ENCODE data around the gene KRTAP3-3. TPM values are rescaled to one million over a fixed set of nuclear protein-coding genes. Genes with fewer than 3 reads are reported as not detected.
A peak's percentile ranks its signal among the peaks of the same experiment; 100 is the strongest.
"Not testable (repeated sequence)": the region's sequence is repeated elsewhere in the genome, so short reads cannot be mapped to it uniquely, and the experiment has no call there.

KRTAP3-3 gene
- total and polyA plus RNA-seq, 4 experiments from 2014 or later = not detected

DNA sequence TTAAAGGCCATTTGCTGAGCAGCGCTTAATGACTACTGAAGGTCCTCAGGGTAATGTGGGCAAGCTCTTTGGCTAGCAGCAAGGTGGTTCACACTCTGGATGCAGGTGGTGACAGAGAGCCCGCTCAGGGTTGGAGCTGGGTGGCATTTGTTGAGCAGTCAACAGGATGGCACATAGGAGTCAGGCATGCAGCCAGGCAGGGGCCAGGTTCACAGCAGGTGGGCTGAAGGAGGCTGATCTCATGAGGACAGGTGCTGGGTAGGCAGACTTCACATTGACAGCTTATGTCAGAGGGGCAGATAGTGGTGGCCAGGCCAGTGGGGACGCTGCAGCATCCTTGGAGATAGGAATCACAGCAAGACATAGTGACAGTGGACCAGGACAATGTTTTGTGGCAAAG is 10.4 kb upstream of the KRTAP3-3 start:
- intact Hi-C loops (cut with micrococcal nuclease) = no loop called here
- no peaks in the 10 kb centered on the region for H3K36me3 Mint-ChIP-seq
- Histone ChIP-seq H3K4me3 (ENCODE audit: low read length in 2 of 2) (no peak overlapping the region), H3K36me3 (ENCODE audit: insufficient read depth, low read length) (no peaks in the 10 kb centered on the region), H3K27me3 (ENCODE audit: insufficient read depth, low read length) (no peaks in the 10 kb centered on the region), H3K4me1 (ENCODE audit: insufficient read depth, low read length) (no peaks in the 10 kb centered on the region), H3K9me3 (ENCODE audit: control insufficient read depth in 1 of 2, low read length in 2 of 2) (no peaks in the 10 kb centered on the region), H3K27ac (ENCODE audit: low read depth, low read length) (no peak overlapping the region)
- H3K4me1 Mint-ChIP-seq = no peaks in the 10 kb centered on the region
- ChIA-PET POLR2A (ENCODE audit: partially characterized antibody) (no interaction called here), CTCF (ENCODE audit: partially characterized antibody) (no interaction called here)
- no peak overlapping the region for H3K4me3 Mint-ChIP-seq
- H3K27ac Mint-ChIP-seq = no peak overlapping the region
- H3K9me3 Mint-ChIP-seq = no peaks in the 10 kb centered on the region
- no peak for DNase-seq
- peaks cover 18 to 19% of the 10 kb centered on the region in 2 donors for H3K27me3 Mint-ChIP-seq

DNA sequence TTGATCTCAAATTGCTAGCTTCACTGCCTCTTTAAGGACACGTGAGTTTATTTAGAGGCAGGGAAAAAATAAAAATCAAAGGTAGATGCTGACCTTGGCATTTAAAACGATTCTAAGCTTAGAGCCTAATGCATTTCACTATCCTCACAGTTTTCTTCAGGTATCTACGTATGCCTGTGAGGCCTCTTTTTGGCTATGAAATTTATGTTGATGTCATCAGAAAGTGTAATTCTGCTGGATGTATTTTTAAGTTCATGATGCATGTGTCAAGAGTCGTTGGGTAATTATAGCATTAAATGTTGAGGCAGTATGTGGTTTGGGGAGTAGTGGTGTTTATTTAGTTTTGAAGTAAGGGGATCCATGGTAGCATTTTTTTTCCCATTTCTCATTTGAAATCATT is 10.0 kb upstream of the KRTAP3-3 start:
- intact Hi-C loops (cut with micrococcal nuclease) = no loop called here
- ChIA-PET CTCF (ENCODE audit: partially characterized antibody) (no interaction called here), POLR2A (ENCODE audit: partially characterized antibody) (no interaction called here)
- Histone ChIP-seq H3K4me3 (ENCODE audit: low read length in 2 of 2) (no peak overlapping the region), H3K27me3 (ENCODE audit: insufficient read depth, low read length) (no peaks in the 10 kb centered on the region), H3K36me3 (ENCODE audit: insufficient read depth, low read length) (no peaks in the 10 kb centered on the region), H3K27ac (ENCODE audit: low read depth, low read length) (no peak overlapping the region), H3K4me1 (ENCODE audit: insufficient read depth, low read length) (no peaks in the 10 kb centered on the region), H3K9me3 (ENCODE audit: control insufficient read depth in 1 of 2, low read length in 2 of 2) (no peaks in the 10 kb centered on the region)
- Mint-ChIP-seq H3K27me3 (peaks cover 23% of the 10 kb centered on the region in 2 donors), H3K27ac (no peak overlapping the region), H3K9me3 (no peaks in the 10 kb centered on the region), H3K4me1 (no peaks in the 10 kb centered on the region), H3K4me3 (no peak overlapping the region), H3K36me3 (no peaks in the 10 kb centered on the region)
- DNase-seq = no peak

DNA sequence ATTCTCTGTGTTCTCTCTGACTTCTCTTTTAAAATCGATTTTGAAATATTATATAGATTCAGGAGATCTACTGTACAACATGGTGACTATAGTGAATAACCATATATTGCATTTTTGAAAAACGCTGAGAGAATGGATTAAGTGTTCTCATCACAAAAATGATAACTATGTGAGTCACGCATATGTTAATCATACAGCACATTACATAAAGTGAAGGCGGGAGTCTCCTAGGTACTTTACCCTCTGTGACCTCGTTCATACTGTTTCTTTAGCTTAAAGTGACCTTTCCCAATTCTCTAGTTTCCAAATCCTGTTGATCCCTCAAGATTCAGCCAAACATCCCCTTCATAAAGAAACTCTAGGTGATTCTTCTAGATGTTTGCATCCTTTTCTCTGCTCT is 8.8 kb upstream of the KRTAP3-3 start:
- POLR2A ChIA-PET (ENCODE audit: partially characterized antibody) = no interaction called here
- H3K27ac ChIP-seq (ENCODE audit: low read depth, low read length) = no peak overlapping the region

GRCh38 chr17:41001795-41002194 is 7.8 kb upstream of the KRTAP3-3 start:
- no peak overlapping the region for H3K27ac Mint-ChIP-seq
- no peak overlapping the region for H3K4me3 Mint-ChIP-seq
- no peak overlapping the region for H3K4me3 ChIP-seq (ENCODE audit: low read length in 2 of 2)
- no peaks in the 10 kb centered on the region for H3K27me3 ChIP-seq (ENCODE audit: insufficient read depth, low read length)
- no peaks in the 10 kb centered on the region for H3K9me3 Mint-ChIP-seq
- H3K9me3 ChIP-seq (ENCODE audit: control insufficient read depth in 1 of 2, low read length in 2 of 2) = no peaks in the 10 kb centered on the region
- H3K4me1 Mint-ChIP-seq = no peaks in the 10 kb centered on the region
- H3K36me3 Mint-ChIP-seq = no peaks in the 10 kb centered on the region
- no peaks in the 10 kb centered on the region for H3K36me3 ChIP-seq (ENCODE audit: insufficient read depth, low read length)
- ChIA-PET POLR2A (ENCODE audit: partially characterized antibody) (no interaction called here), CTCF (ENCODE audit: partially characterized antibody) (no interaction called here)
- H3K4me1 ChIP-seq (ENCODE audit: insufficient read depth, low read length) = no peaks in the 10 kb centered on the region
- intact Hi-C loops (cut with micrococcal nuclease) = no loop called here
- peaks cover 32 to 33% of the 10 kb centered on the region in 2 donors for H3K27me3 Mint-ChIP-seq
- DNase-seq = no peak
- no peak overlapping the region for H3K27ac ChIP-seq (ENCODE audit: low read depth, low read length)

More for the DNA sequence above, 8.8 kb upstream of the KRTAP3-3 start:
- H3K4me1 ChIP-seq (ENCODE audit: insufficient read depth, low read length) = no peaks in the 10 kb centered on the region
- Mint-ChIP-seq H3K36me3 (no peaks in the 10 kb centered on the region), H3K27me3 (peaks cover 23 to 25% of the 10 kb centered on the region in 2 donors), H3K4me3 (no peak overlapping the region), H3K27ac (no peak overlapping the region), H3K4me1 (no peaks in the 10 kb centered on the region), H3K9me3 (no peaks in the 10 kb centered on the region)
- H3K36me3 ChIP-seq (ENCODE audit: insufficient read depth, low read length) = no peaks in the 10 kb centered on the region
- H3K9me3 ChIP-seq (ENCODE audit: control insufficient read depth in 1 of 2, low read length in 2 of 2) = no peaks in the 10 kb centered on the region
- DNase-seq = no peak
- intact Hi-C loops (cut with micrococcal nuclease) = no loop called here
- no peaks in the 10 kb centered on the region for H3K27me3 ChIP-seq (ENCODE audit: insufficient read depth, low read length)
- CTCF ChIA-PET (ENCODE audit: partially characterized antibody) = no interaction called here
- H3K4me3 ChIP-seq (ENCODE audit: low read length in 2 of 2) = no peak overlapping the region

DNA sequence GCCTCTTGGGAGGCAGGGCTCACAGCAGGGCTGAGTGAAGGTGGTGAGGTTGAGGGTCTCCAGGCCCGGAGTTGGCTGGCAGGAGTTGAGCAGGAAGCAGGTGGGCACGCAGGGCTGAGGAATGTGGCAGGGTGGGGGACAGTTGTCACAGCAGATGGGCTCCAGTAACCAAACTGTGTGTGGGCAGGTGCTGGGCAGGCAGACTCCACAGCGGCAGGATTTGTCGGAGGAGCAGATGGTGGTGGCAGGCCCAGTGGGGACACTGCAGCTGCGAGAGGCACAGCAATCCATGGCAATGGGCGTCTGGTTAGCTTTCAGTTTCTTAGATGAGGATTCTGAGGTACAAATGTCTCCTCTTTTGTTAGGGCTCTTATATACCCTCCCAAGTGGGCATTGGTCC is 5.6 kb upstream of the KRTAP3-3 start, which contains the start of gene KRTAP3-2:
Gene KRTAP3-2, minus strand, starts transcription at position 344 of the 400 bp plus-strand sequence. Its CDS starts 53 bp downstream, at position 291.
- POLR2A ChIA-PET (ENCODE audit: partially characterized antibody) = not testable (repeated sequence)

DNA sequence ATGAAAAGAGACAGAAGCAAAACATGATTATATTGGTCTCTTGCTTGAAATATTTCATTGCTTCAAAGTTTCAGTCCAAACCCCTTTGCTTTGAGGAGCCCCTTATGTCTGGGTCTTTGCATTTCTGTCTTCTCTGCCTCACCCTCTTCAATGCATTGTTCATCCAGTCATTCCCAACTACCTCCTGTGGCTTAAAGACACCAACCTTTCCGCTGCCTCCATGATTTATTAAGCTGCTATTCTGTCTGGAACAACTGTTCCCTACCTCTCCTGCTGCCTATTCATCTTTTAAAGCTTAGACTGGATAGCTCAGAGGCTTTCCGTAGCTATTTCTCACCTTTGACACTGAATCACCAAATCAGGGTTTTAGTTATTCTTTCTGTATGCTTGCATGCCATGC is 3.4 kb upstream of the KRTAP3-3 start:
- Mint-ChIP-seq H3K4me1 (peaks cover 0 to 1% (median 0%) of the 10 kb centered on the region in 4 donors), H3K4me3 (no peak overlapping the region), H3K27me3 (peaks cover 42 to 44% of the 10 kb centered on the region in 2 donors), H3K9me3 (peaks cover 0 to 2% (median 0%) of the 10 kb centered on the region in 8 donors), H3K36me3 (no peaks in the 10 kb centered on the region), H3K27ac (no peak overlapping the region)
- DNase-seq = no peak
- intact Hi-C loops (cut with micrococcal nuclease) = no loop called here
- Histone ChIP-seq H3K4me1 (ENCODE audit: insufficient read depth, low read length) (no peaks in the 10 kb centered on the region), H3K27me3 (ENCODE audit: insufficient read depth, low read length) (peaks cover 4% of the 10 kb centered on the region), H3K9me3 (ENCODE audit: control insufficient read depth in 1 of 2, low read length in 2 of 2) (no peaks in the 10 kb centered on the region), H3K27ac (ENCODE audit: low read depth, low read length) (no peak overlapping the region), H3K36me3 (ENCODE audit: insufficient read depth, low read length) (no peaks in the 10 kb centered on the region), H3K4me3 (ENCODE audit: low read length in 2 of 2) (no peak overlapping the region)
- ChIA-PET POLR2A (ENCODE audit: partially characterized antibody) (no interaction called here), CTCF (ENCODE audit: partially characterized antibody) (interaction anchor here (0.6 to 1.2 kb wide), 2 partner anchors 25 to 34 kb away, joined by 3 to 4 read pairs; no protein-coding TSS in a partner anchor)

More for the DNA sequence above, 5.6 kb upstream of the KRTAP3-3 start, which contains the start of gene KRTAP3-2:
- H3K36me3 ChIP-seq (ENCODE audit: insufficient read depth, low read length); H3K27ac Mint-ChIP-seq; H3K4me3 ChIP-seq (ENCODE audit: low read length in 2 of 2); H3K4me1 ChIP-seq (ENCODE audit: insufficient read depth, low read length); H3K4me1 Mint-ChIP-seq; H3K27me3 ChIP-seq (ENCODE audit: insufficient read depth, low read length); H3K9me3 ChIP-seq (ENCODE audit: control insufficient read depth in 1 of 2, low read length in 2 of 2); H3K9me3 Mint-ChIP-seq; H3K27ac ChIP-seq (ENCODE audit: low read depth, low read length); CTCF ChIA-PET (ENCODE audit: partially characterized antibody); H3K36me3 Mint-ChIP-seq; intact Hi-C loops (cut with micrococcal nuclease); DNase-seq: not testable (repeated sequence)
- Mint-ChIP-seq H3K4me3 (peak within 1 kb of the TSS in 1 of 8 donors; percentile 17), H3K27me3 (peaks cover 37 to 41% of the 10 kb centered on the region in 2 donors)

DNA sequence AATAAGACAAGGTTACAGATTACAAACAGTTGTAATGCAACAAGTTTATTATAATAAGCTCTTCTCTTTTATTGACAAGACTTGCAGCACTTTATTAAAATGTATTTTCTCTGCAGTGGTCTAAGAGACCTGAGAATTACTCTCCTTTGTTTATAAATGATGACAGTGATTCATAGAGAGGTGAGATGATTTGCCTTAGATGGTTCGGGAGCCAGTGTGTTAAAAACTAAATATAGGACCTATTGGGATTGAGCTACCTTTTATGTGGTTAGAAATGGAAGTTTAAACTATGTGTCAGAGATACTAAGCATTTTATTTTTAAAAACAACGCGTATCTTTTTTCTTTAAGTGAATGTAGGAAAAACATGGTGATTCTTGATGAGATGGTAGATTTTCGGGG is 2.9 kb upstream of the KRTAP3-3 start:
- H3K4me3 ChIP-seq (ENCODE audit: low read length in 2 of 2) = no peak overlapping the region
- no peak for DNase-seq
- no peaks in the 10 kb centered on the region for H3K36me3 ChIP-seq (ENCODE audit: insufficient read depth, low read length)
- Mint-ChIP-seq H3K36me3 (no peaks in the 10 kb centered on the region), H3K9me3 (peaks cover 0 to 2% (median 0%) of the 10 kb centered on the region in 8 donors), H3K27ac (no peak overlapping the region), H3K27me3 (peaks cover 46 to 49% of the 10 kb centered on the region in 2 donors), H3K4me3 (no peak overlapping the region), H3K4me1 (peaks cover 0 to 1% (median 0%) of the 10 kb centered on the region in 4 donors)
- H3K27me3 ChIP-seq (ENCODE audit: insufficient read depth, low read length) = peaks cover 5% of the 10 kb centered on the region
- intact Hi-C loops (cut with micrococcal nuclease) = no loop called here
- no peaks in the 10 kb centered on the region for H3K9me3 ChIP-seq (ENCODE audit: control insufficient read depth in 1 of 2, low read length in 2 of 2)
- no peaks in the 10 kb centered on the region for H3K4me1 ChIP-seq (ENCODE audit: insufficient read depth, low read length)
- ChIA-PET CTCF (ENCODE audit: partially characterized antibody) (interaction anchor here (0.6 to 1.2 kb wide), 2 partner anchors 24 to 33 kb away, joined by 3 to 4 read pairs; no protein-coding TSS in a partner anchor), POLR2A (ENCODE audit: partially characterized antibody) (no interaction called here)
- no peak overlapping the region for H3K27ac ChIP-seq (ENCODE audit: low read depth, low read length)

Data from CD4-positive, alpha-beta memory T cell (primary cell).